ENCODE data around the gene RNF14.

- TF ChIP-seq CTCF (IDR thresholded peaks at IDR 0.05) = no peak
- TF ChIP-seq POLR2AphosphoS5 (IDR thresholded peaks at IDR 0.05) = no peak
- TF ChIP-seq EP300 (IDR thresholded peaks at IDR 0.05) = no peak
- TF ChIP-seq POLR2A (IDR thresholded peaks at IDR 0.05) = no peak
These were observed 56.7 kb downstream of the RNF14 start for GRCh38 chr5:142025637-142026036.

All from gastroesophageal sphincter (tissue), 3 donors.